IMR-90 (cell line): ENCODE results near the gene PTPN13. TPM values are rescaled to one million over a fixed set of nuclear protein-coding genes. Genes with fewer than 3 reads are reported as not detected.

Experiments used
- ATAC-seq: fragments of 200-7000 bp; cut with Tn5 transposase; 2 replicates; pipeline ENCODE4 v1.9.1; 2020; ENCODE audit warnings: low read depth, mild to moderate bottlenecking, moderate library complexity
- BruUV-seq: library from RNA; stranded (reverse); fragments of 400-500 nt; replicated peaks from 2 replicates; lab custom pipeline; 2021; lab: Mats Ljungman, UMichigan
- CTCF ChIA-PET: fragments of 300-600 bp; formaldehyde crosslinking; extraction: SDS; loops from one replicate; lab custom pipeline; 2021; ENCODE audit warnings: antibody characterized with exemption; lab: Yijun Ruan, JAX
- POLR2A ChIA-PET: fragments of 300-600 bp; sonication (Branson Sonifier 250); formaldehyde crosslinking; loops from one replicate; lab custom pipeline; 2022; ENCODE audit warnings: antibody characterized with exemption; ENCODE audit not compliant: unreplicated experiment; lab: Charles Lee
- DNase-seq: peaks from one replicate; pipeline ENCODE4 v3.0.0; 2013
- H2AFZ ChIP-seq: replicated peaks from 2 replicates; pipeline ENCODE3; 2013; ENCODE audit warnings: low read length, mild to moderate bottlenecking; ENCODE audit not compliant: poor library complexity
- H2AK5ac ChIP-seq: 2 replicates; pipeline ENCODE4 v1.6.1; 2013; ENCODE audit warnings: low read depth, low read length, inconsistent platforms
- H2AK9ac ChIP-seq: replicated peaks from 2 replicates; pipeline ENCODE3; 2013; ENCODE audit warnings: mild to moderate bottlenecking, low read depth, low read length, moderate library complexity; ENCODE audit not compliant: poor library complexity
- H2BK120ac ChIP-seq: 2 replicates; pipeline ENCODE4 v1.6.1; 2013; ENCODE audit warnings: low read depth, low read length, inconsistent platforms
- H2BK15ac ChIP-seq: 3 replicates; pipeline ENCODE4 v1.6.1; 2013; ENCODE audit warnings: low read depth, low read length, inconsistent platforms
- H2BK20ac ChIP-seq: 2 replicates; pipeline ENCODE4 v1.6.1; 2013; ENCODE audit warnings: low read depth, mild to moderate bottlenecking, inconsistent platforms, low read length, moderate library complexity
- H2BK5ac ChIP-seq: 2 replicates; pipeline ENCODE4 v1.6.1; 2013; ENCODE audit warnings: mild to moderate bottlenecking, low read depth, low read length, inconsistent platforms; ENCODE audit not compliant: poor library complexity, severe bottlenecking
- H3K14ac ChIP-seq: replicated peaks from 2 replicates; pipeline ENCODE4 v1.6.1; 2013; ENCODE audit warnings: low read depth, low read length, inconsistent platforms
- H3K18ac ChIP-seq: 2 replicates; pipeline ENCODE4 v1.6.1; 2013; ENCODE audit warnings: low read depth, low read length, control low read depth
- H3K23ac ChIP-seq: 2 replicates; pipeline ENCODE4 v1.6.1; 2013; ENCODE audit warnings: low read depth, low read length, inconsistent platforms
- H3K27ac ChIP-seq: 2 replicates; pipeline ENCODE4 v1.5.1; 2013; ENCODE audit warnings: mild to moderate bottlenecking, control low read depth, low read length; ENCODE audit not compliant: insufficient read depth
- H3K27me3 ChIP-seq: 2 replicates; pipeline ENCODE4 v1.6.1; 2013; ENCODE audit warnings: low read length; ENCODE audit not compliant: control insufficient read depth, insufficient read depth
- H3K36me3 ChIP-seq: 2 replicates; pipeline ENCODE4 v1.6.1; 2013; ENCODE audit warnings: low read length, mixed read lengths; ENCODE audit not compliant: control insufficient read depth, insufficient read depth
- H3K4ac ChIP-seq: 2 replicates; pipeline ENCODE4 v1.6.1; 2013; ENCODE audit warnings: low read depth, low read length, inconsistent platforms
- H3K4me1 ChIP-seq: 2 replicates; pipeline ENCODE4 v1.6.1; 2013; ENCODE audit warnings: low read length, mixed read lengths; ENCODE audit not compliant: control insufficient read depth, insufficient read depth
- H3K4me2 ChIP-seq: 2 replicates; pipeline ENCODE4 v1.6.1; 2013; ENCODE audit warnings: low read depth, mild to moderate bottlenecking, control low read depth, low read length, moderate library complexity
- H3K4me3 ChIP-seq: 2 replicates; pipeline ENCODE4 v1.5.1; 2013; ENCODE audit warnings: low read depth, mild to moderate bottlenecking, control low read depth, low read length, moderate library complexity; ENCODE audit not compliant: insufficient read depth
- H3K56ac ChIP-seq: 2 replicates; pipeline ENCODE4 v1.6.1; 2013; ENCODE audit warnings: low read length, inconsistent platforms; ENCODE audit not compliant: insufficient read depth; ENCODE audit errors: extremely low read depth
- H3K79me1 ChIP-seq, 2 experiments: 2 replicates each; pipeline ENCODE4 v1.6.1; 2013; ENCODE audit warnings: low read length in 2 of 2, inconsistent platforms in 1 of 2, low read depth in 1 of 2
- H3K9ac ChIP-seq: 2 replicates; pipeline ENCODE4 v1.6.1; 2013; ENCODE audit warnings: low read depth, low read length, control low read depth
- H3K9me1 ChIP-seq: 2 replicates; pipeline ENCODE4 v1.6.1; 2013; ENCODE audit warnings: low read length, inconsistent platforms; ENCODE audit not compliant: insufficient read depth
- H3K9me3 ChIP-seq: 2 replicates; pipeline ENCODE4 v1.6.1; 2013; ENCODE audit warnings: low read length; ENCODE audit not compliant: control insufficient read depth, insufficient read depth
- H4K20me1 ChIP-seq: 2 replicates; pipeline ENCODE4 v1.6.1; 2013; ENCODE audit warnings: low read length, inconsistent platforms; ENCODE audit not compliant: insufficient read depth
- H4K5ac ChIP-seq: 2 replicates; pipeline ENCODE4 v1.6.1; 2013; ENCODE audit warnings: mild to moderate bottlenecking, low read depth, low read length, control low read depth
- H4K8ac ChIP-seq, 2 experiments: 2 replicates each; pipeline ENCODE4 v1.6.1; 2013; ENCODE audit warnings: low read depth in 2 of 2, low read length in 2 of 2, control low read depth in 1 of 2, inconsistent platforms in 1 of 2
- H4K91ac ChIP-seq: 2 replicates; pipeline ENCODE4 v1.6.1; 2013; ENCODE audit warnings: low read depth, low read length, inconsistent platforms; ENCODE audit not compliant: insufficient read depth
- BHLHE40 ChIP-seq: fragments of 150-350 bp; IDR thresholded peaks from 2 replicates; pipeline ENCODE4 v1.6.1; 2016; ENCODE audit warnings: mild to moderate bottlenecking, low read depth, low read length
- CEBPB ChIP-seq: IDR thresholded peaks from 2 replicates; pipeline ENCODE4 v1.6.1; 2012; ENCODE audit warnings: low read depth, low read length, improper control_type of control experiment
- CHD1 ChIP-seq: IDR thresholded peaks from 2 replicates; pipeline ENCODE4 v1.6.1; 2012; ENCODE audit warnings: low read depth, low read length, improper control_type of control experiment
- FOS ChIP-seq: fragments of 150-350 bp; IDR thresholded peaks from 2 replicates; pipeline ENCODE4 v1.6.1; 2016; ENCODE audit warnings: low read depth, low read length
- MAFK ChIP-seq: IDR thresholded peaks from 2 replicates; pipeline ENCODE4 v1.6.1; 2012; ENCODE audit warnings: low read depth, low read length, improper control_type of control experiment
- MAZ ChIP-seq: IDR thresholded peaks from 2 replicates; pipeline ENCODE4 v1.6.1; 2012; ENCODE audit warnings: low read depth, mild to moderate bottlenecking, low read length, improper control_type of control experiment, moderate library complexity, borderline replicate concordance
- MXI1 ChIP-seq: IDR thresholded peaks from 2 replicates; pipeline ENCODE4 v1.6.1; 2012; ENCODE audit warnings: low read depth, mild to moderate bottlenecking, low read length, moderate library complexity, borderline replicate concordance
- POLR2A ChIP-seq: IDR thresholded peaks from 2 replicates; pipeline ENCODE4 v1.6.1; 2012; ENCODE audit warnings: mild to moderate bottlenecking, low read depth, low read length
- RAD21 ChIP-seq: IDR thresholded peaks from 2 replicates; pipeline ENCODE4 v1.6.1; 2012; ENCODE audit warnings: low read length, improper control_type of control experiment
- RCOR1 ChIP-seq: IDR thresholded peaks from 2 replicates; pipeline ENCODE4 v1.6.1; 2012; ENCODE audit warnings: mild to moderate bottlenecking, low read length, improper control_type of control experiment; ENCODE audit not compliant: insufficient replicate concordance
- RFX5 ChIP-seq: IDR thresholded peaks from 2 replicates; pipeline ENCODE4 v1.8.0; 2012; ENCODE audit warnings: low read depth, mild to moderate bottlenecking, low read length, moderate library complexity
- SMC3 ChIP-seq: fragments of 150-350 bp; IDR thresholded peaks from 2 replicates; pipeline ENCODE4 v1.6.1; 2016; ENCODE audit warnings: low read depth, mild to moderate bottlenecking, antibody characterized with exemption, low read length, moderate library complexity
- WGBS, 2 experiments: methylation state at CpG; one replicate each; pipeline versions ENCODE4 v1.1.5 to v1.1.7; 2013; ENCODE audit warnings: missing lambda C conversion rate in 2 of 2; ENCODE audit not compliant: insufficient read length in 1 of 2; ENCODE audit errors: extremely low coverage in 2 of 2; 5-methylcytosine and 5-hydroxymethylcytosine counted together
- dilution Hi-C: fragments of 300-500 bp; cut with HindIII; formaldehyde crosslinking; loops from one replicate; pipeline ENCODE4 v1.14.3; 2018; ENCODE audit warnings: low sequenced_read_pairs; ENCODE audit not compliant: unreplicated experiment
- in situ Hi-C: fragments of 300-500 bp; cut with MboI; formaldehyde crosslinking; loops from 3 replicates; pipeline ENCODE4 v1.14.3; 2019; ENCODE audit warnings: low sequenced_read_pairs, inconsistent platforms, mixed read lengths
- intact Hi-C: fragments of 100-400 bp; cut with micrococcal nuclease; formaldehyde crosslinking; loops from 2 replicates; pipeline ENCODE4 v1.10.0; 2022
- polyA plus RNA-seq, 3 experiments: library from polyadenylated mRNA; depleted of rRNA; stranded (reverse); fragments of >200 nt; gene quantifications; 2 replicates each; pipeline ENCODE4 v1.2.3, GENCODE V29; 2012; ENCODE audit warnings: low replicate concordance in 1 of 3
- total RNA-seq: library from RNA; depleted of rRNA; stranded (reverse); fragments of >200 nt; gene quantifications from 2 replicates; pipeline ENCODE4 v1.2.3, GENCODE V29; 2012
- TF ChIP-seq, protein P1 (sequence below): fragments of 150-350 bp; IDR thresholded peaks from 2 replicates; pipeline ENCODE4 v1.6.1; 2017; ENCODE audit warnings: mild to moderate bottlenecking, antibody characterized with exemption, low read length, low read depth
- TF ChIP-seq, protein P2 (sequence below): conservative IDR thresholded peaks from 2 replicates; pipeline ENCODE4 v1.5.1; 2012; ENCODE audit warnings: mild to moderate bottlenecking, low read depth, low read length, improper control_type of control experiment
- TF ChIP-seq, protein P3 (sequence below): fragments of 150-350 bp; IDR thresholded peaks from 2 replicates; pipeline ENCODE4 v1.6.1; 2016; ENCODE audit warnings: low read depth, mild to moderate bottlenecking, low read length, moderate library complexity, borderline replicate concordance

Gene PTPN13
- total and polyA plus RNA-seq, 2 of the 4 experiments (the other 2 are of a cell fraction), result 7.7 to 29.0 TPM

DNA sequence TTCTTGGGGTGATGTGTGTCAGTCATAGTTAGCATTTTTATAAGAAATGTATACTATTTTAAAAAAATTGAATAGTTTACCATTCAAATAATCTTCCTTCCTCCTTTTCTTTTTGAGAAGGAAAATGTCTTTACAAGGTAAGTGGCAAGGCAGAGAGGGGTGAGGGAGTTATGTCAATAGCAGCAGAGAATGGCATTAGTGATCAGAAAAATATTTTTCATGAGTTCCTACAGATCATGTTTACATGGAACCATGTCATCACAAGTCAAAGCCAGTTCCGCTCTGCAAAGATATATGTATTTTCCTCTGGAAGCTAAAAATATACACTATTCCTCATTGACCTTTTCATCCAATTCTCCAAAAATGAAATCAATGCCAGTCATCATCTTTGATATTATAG, 67.3 kb downstream of the PTPN13 start:
- Histone ChIP-seq H2BK15ac (no peak overlapping the region), H2BK120ac (no peak overlapping the region), H2BK5ac (no peak overlapping the region), H3K9ac (no peak overlapping the region), H3K14ac (no peak overlapping the region), H3K4me3 (no peak overlapping the region), H3K9me1 (no peaks in the 10 kb centered on the region; the same call in 1 of the 2 replicates), H3K27ac (no peak overlapping the region), H3K9me3 (no peaks in the 10 kb centered on the region), H2BK20ac (no peak overlapping the region), H3K4me2 (no peak overlapping the region), H3K56ac (no peak overlapping the region), H4K5ac (no peak overlapping the region), H3K79me1 (peaks cover 0 to 7% of the 10 kb centered on the region in 2 experiments; a peak in 1 of 4 replicates), H4K8ac (no peak overlapping the region), H3K27me3 (no peaks in the 10 kb centered on the region), H3K18ac (no peak overlapping the region), H2AFZ (no peak overlapping the region), H4K91ac (no peak overlapping the region), H3K23ac (no peak overlapping the region), H3K4me1 (no peaks in the 10 kb centered on the region), H3K4ac (no peak overlapping the region), H2AK5ac (no peak overlapping the region), H4K20me1 (no peaks in the 10 kb centered on the region; the same call in 1 of the 2 replicates), H2AK9ac (no peak overlapping the region), H3K36me3 (no peaks in the 10 kb centered on the region)
- no TSS peak for BruUV-seq
- TF ChIP-seq CHD1, result no peak
- TF ChIP-seq POLR2A, result no peak
- no peak for TF ChIP-seq FOS
- TF ChIP-seq, protein P1, sequence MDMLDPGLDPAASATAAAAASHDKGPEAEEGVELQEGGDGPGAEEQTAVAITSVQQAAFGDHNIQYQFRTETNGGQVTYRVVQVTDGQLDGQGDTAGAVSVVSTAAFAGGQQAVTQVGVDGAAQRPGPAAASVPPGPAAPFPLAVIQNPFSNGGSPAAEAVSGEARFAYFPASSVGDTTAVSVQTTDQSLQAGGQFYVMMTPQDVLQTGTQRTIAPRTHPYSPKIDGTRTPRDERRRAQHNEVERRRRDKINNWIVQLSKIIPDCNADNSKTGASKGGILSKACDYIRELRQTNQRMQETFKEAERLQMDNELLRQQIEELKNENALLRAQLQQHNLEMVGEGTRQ, result no peak
- TF ChIP-seq, protein P2, sequence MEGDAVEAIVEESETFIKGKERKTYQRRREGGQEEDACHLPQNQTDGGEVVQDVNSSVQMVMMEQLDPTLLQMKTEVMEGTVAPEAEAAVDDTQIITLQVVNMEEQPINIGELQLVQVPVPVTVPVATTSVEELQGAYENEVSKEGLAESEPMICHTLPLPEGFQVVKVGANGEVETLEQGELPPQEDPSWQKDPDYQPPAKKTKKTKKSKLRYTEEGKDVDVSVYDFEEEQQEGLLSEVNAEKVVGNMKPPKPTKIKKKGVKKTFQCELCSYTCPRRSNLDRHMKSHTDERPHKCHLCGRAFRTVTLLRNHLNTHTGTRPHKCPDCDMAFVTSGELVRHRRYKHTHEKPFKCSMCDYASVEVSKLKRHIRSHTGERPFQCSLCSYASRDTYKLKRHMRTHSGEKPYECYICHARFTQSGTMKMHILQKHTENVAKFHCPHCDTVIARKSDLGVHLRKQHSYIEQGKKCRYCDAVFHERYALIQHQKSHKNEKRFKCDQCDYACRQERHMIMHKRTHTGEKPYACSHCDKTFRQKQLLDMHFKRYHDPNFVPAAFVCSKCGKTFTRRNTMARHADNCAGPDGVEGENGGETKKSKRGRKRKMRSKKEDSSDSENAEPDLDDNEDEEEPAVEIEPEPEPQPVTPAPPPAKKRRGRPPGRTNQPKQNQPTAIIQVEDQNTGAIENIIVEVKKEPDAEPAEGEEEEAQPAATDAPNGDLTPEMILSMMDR, result no peak
- TF ChIP-seq CEBPB, result no peak
- no peak for TF ChIP-seq MXI1
- TF ChIP-seq, protein P3, sequence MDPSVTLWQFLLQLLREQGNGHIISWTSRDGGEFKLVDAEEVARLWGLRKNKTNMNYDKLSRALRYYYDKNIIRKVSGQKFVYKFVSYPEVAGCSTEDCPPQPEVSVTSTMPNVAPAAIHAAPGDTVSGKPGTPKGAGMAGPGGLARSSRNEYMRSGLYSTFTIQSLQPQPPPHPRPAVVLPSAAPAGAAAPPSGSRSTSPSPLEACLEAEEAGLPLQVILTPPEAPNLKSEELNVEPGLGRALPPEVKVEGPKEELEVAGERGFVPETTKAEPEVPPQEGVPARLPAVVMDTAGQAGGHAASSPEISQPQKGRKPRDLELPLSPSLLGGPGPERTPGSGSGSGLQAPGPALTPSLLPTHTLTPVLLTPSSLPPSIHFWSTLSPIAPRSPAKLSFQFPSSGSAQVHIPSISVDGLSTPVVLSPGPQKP, result no peak
- no peak for TF ChIP-seq RCOR1
- no peak for TF ChIP-seq BHLHE40
- TF ChIP-seq MAZ, result no peak
- no peak for TF ChIP-seq MAFK
- no peak for TF ChIP-seq RFX5
- TF ChIP-seq RAD21, result no peak
- TF ChIP-seq SMC3, result no peak
- intact Hi-C loops (loop anchor here (10.0 kb wide), 1 partner anchor 67 kb away; the partner anchor contains the start of gene PTPN13), in situ Hi-C loops (no loop called here), dilution Hi-C loops (no loop called here)
- ATAC-seq, result no peak
- POLR2A ChIA-PET, result no interaction called here
- no peak for DNase-seq
- WGBS, 2 experiments, result no CpG with 5 or more reads among the region's 1 CpG
- CTCF ChIA-PET, result no interaction called here
